HEK293 (cell line): ENCODE results near the gene XCL1.

ENCODE experiments used
- CTCF ChIA-PET: fragments of 350-600 bp; formaldehyde crosslinking; extraction: SDS; loops from one replicate; lab custom pipeline; 2021; ENCODE audit warnings: antibody characterized with exemption; lab: Yijun Ruan, JAX
- POLR2A ChIA-PET: fragments of 300-600 bp; formaldehyde crosslinking; extraction: SDS; loops from one replicate; lab custom pipeline; 2020; ENCODE audit warnings: antibody characterized with exemption, inconsistent platforms; lab: Yijun Ruan, JAX
- H3K27ac ChIP-seq: fragments of 200-500 bp; sonication (Bioruptor generic); 2 replicates; pipeline ENCODE4 v1.5.1; 2014; ENCODE audit warnings: low read depth, low read length, control low read depth, inconsistent platforms; ENCODE audit errors: extremely low read depth
- H3K36me3 ChIP-seq, 2 experiments: fragments of 200-500 bp in 1 of 2; sonication (Bioruptor generic) in 1 of 2; 1 replicate in 1 of 2; 2 replicates in 1 of 2; pipeline ENCODE4 v1.5.1; 2014 to 2017; ENCODE audit warnings: inconsistent platforms in 2 of 2, low read length in 2 of 2; ENCODE audit not compliant: control insufficient read depth in 2 of 2, insufficient read depth in 1 of 2
- H3K4me1 ChIP-seq: fragments of 200-500 bp; sonication (Bioruptor generic); 2 replicates; pipeline ENCODE4 v1.5.1; 2014; ENCODE audit warnings: mild to moderate bottlenecking, low read length, inconsistent platforms; ENCODE audit not compliant: control insufficient read depth, insufficient read depth
- H3K4me3 ChIP-seq: 2 replicates; pipeline ENCODE4 v1.5.1; 2011; ENCODE audit warnings: low read depth, mild to moderate bottlenecking, control low read depth, low read length, moderate library complexity
- H3K9me3 ChIP-seq: fragments of 200-500 bp; sonication (Bioruptor generic); 2 replicates; pipeline ENCODE4 v1.5.1; 2014; ENCODE audit warnings: low read depth, low read length, inconsistent platforms; ENCODE audit not compliant: control insufficient read depth, insufficient read depth
- GFI1B ChIP-seq: fragments of 450-650 bp; formaldehyde crosslinking; IDR thresholded peaks from 2 replicates; pipeline ENCODE4 v1.5.1; 2016; ENCODE audit warnings: missing biosample characterization, missing genetic modification characterization
- HOXC10 ChIP-seq: sonication (generic); formaldehyde crosslinking; IDR thresholded peaks from 2 replicates; pipeline ENCODE4 v1.8.1; 2023; ENCODE audit warnings: mild to moderate bottlenecking, missing genetic modification reagents
- IKZF3 ChIP-seq: fragments of 450-650 bp; IDR thresholded peaks from 2 replicates; pipeline ENCODE4 v1.5.0; 2018; ENCODE audit warnings: missing biosample characterization, mild to moderate bottlenecking, missing genetic modification characterization, moderate library complexity
- KLF7 ChIP-seq: fragments of 450-650 bp; formaldehyde crosslinking; IDR thresholded peaks from 2 replicates; pipeline ENCODE4 v1.5.1; 2016; ENCODE audit warnings: missing biosample characterization, missing genetic modification characterization, borderline replicate concordance
- OVOL3 ChIP-seq: fragments of 450-650 bp; formaldehyde crosslinking; IDR thresholded peaks from 2 replicates; pipeline ENCODE4 v1.5.1; 2016; ENCODE audit warnings: missing biosample characterization, missing genetic modification characterization
- PRDM6 ChIP-seq: fragments of 450-650 bp; formaldehyde crosslinking; IDR thresholded peaks from 2 replicates; pipeline ENCODE4 v1.5.1; 2017; ENCODE audit warnings: missing biosample characterization, missing genetic modification characterization
- TRIM28 ChIP-seq: IDR thresholded peaks from 2 replicates; pipeline ENCODE4 v1.6.1; 2011; ENCODE audit warnings: low read length, control low read depth, borderline replicate concordance
- ZBTB8A ChIP-seq: fragments of 450-650 bp; formaldehyde crosslinking; IDR thresholded peaks from 2 replicates; pipeline ENCODE4 v1.5.1; 2016; ENCODE audit warnings: missing biosample characterization, missing genetic modification characterization
- ZNF16 ChIP-seq: fragments of 450-650 bp; formaldehyde crosslinking; IDR thresholded peaks from 2 replicates; pipeline ENCODE4 v1.5.1; 2016; ENCODE audit warnings: low read depth, missing biosample characterization, missing genetic modification characterization
- ZNF280C ChIP-seq: fragments of 450-650 bp; formaldehyde crosslinking; IDR thresholded peaks from 2 replicates; pipeline ENCODE4 v1.5.1; 2016; ENCODE audit warnings: missing biosample characterization, missing genetic modification characterization
- ZNF324 ChIP-seq: fragments of 450-650 bp; formaldehyde crosslinking; IDR thresholded peaks from 2 replicates; pipeline ENCODE4 v1.5.1; 2016; ENCODE audit warnings: missing biosample characterization, missing genetic modification characterization
- ZNF391 ChIP-seq: fragments of 450-650 bp; formaldehyde crosslinking; IDR thresholded peaks from 2 replicates; pipeline ENCODE4 v1.5.1; 2016; ENCODE audit warnings: low read depth, missing biosample characterization, missing genetic modification characterization, borderline replicate concordance
- ZNF394 ChIP-seq: fragments of 450-650 bp; formaldehyde crosslinking; IDR thresholded peaks from 2 replicates; pipeline ENCODE4 v1.5.1; 2016; ENCODE audit warnings: missing biosample characterization, missing genetic modification characterization, mild to moderate bottlenecking, moderate library complexity, borderline replicate concordance
- ZNF398 ChIP-seq: fragments of 450-650 bp; formaldehyde crosslinking; IDR thresholded peaks from 2 replicates; pipeline ENCODE4 v1.5.1; 2017; ENCODE audit warnings: missing biosample characterization, missing genetic modification characterization
- ZNF423 ChIP-seq: fragments of 450-650 bp; formaldehyde crosslinking; IDR thresholded peaks from 2 replicates; pipeline ENCODE4 v1.5.1; 2016; ENCODE audit warnings: missing biosample characterization, missing genetic modification characterization
- ZNF426 ChIP-seq: fragments of 450-650 bp; formaldehyde crosslinking; IDR thresholded peaks from 2 replicates; pipeline ENCODE4 v1.5.1; 2017; ENCODE audit warnings: missing biosample characterization, missing genetic modification characterization, mild to moderate bottlenecking, inconsistent platforms, moderate library complexity
- ZNF48 ChIP-seq: fragments of 450-650 bp; formaldehyde crosslinking; IDR thresholded peaks from 2 replicates; pipeline ENCODE4 v1.5.1; 2016; ENCODE audit warnings: missing biosample characterization, missing genetic modification characterization
- ZNF548 ChIP-seq: fragments of 450-650 bp; formaldehyde crosslinking; IDR thresholded peaks from 2 replicates; pipeline ENCODE4 v1.5.1; 2016; ENCODE audit warnings: missing biosample characterization, missing genetic modification characterization
- ZNF571 ChIP-seq: fragments of 450-650 bp; formaldehyde crosslinking; IDR thresholded peaks from 2 replicates; pipeline ENCODE4 v1.5.0; 2017; ENCODE audit warnings: missing biosample characterization, missing genetic modification characterization
- ZNF596 ChIP-seq: fragments of 450-650 bp; IDR thresholded peaks from 2 replicates; pipeline ENCODE4 v1.5.0; 2018; ENCODE audit warnings: missing biosample characterization, mild to moderate bottlenecking, missing genetic modification characterization, moderate library complexity
- ZNF621 ChIP-seq: fragments of 450-650 bp; formaldehyde crosslinking; IDR thresholded peaks from 2 replicates; pipeline ENCODE4 v1.5.1; 2017; ENCODE audit warnings: missing biosample characterization, missing genetic modification characterization
- ZNF623 ChIP-seq: fragments of 450-650 bp; formaldehyde crosslinking; IDR thresholded peaks from 2 replicates; pipeline ENCODE4 v1.5.1; 2016; ENCODE audit warnings: missing biosample characterization, missing genetic modification characterization
- ZNF639 ChIP-seq: fragments of 450-650 bp; formaldehyde crosslinking; IDR thresholded peaks from 2 replicates; pipeline ENCODE4 v1.5.1; 2016; ENCODE audit warnings: missing biosample characterization, missing genetic modification characterization
- ZNF654 ChIP-seq: fragments of 450-650 bp; formaldehyde crosslinking; IDR thresholded peaks from 2 replicates; pipeline ENCODE4 v1.5.1; 2016; ENCODE audit warnings: low read depth, missing biosample characterization, missing genetic modification characterization
- ZNF670 ChIP-seq: fragments of 450-650 bp; formaldehyde crosslinking; IDR thresholded peaks from 2 replicates; pipeline ENCODE4 v1.5.1; 2016; ENCODE audit warnings: missing biosample characterization, missing genetic modification characterization, low read depth
- ZNF76 ChIP-seq: fragments of 450-650 bp; formaldehyde crosslinking; IDR thresholded peaks from 2 replicates; pipeline ENCODE4; 2016; ENCODE audit warnings: low read depth, missing biosample characterization, missing genetic modification characterization, borderline replicate concordance
- ZNF843 ChIP-seq: fragments of 450-650 bp; formaldehyde crosslinking; IDR thresholded peaks from 2 replicates; pipeline ENCODE4 v1.5.1; 2016; ENCODE audit warnings: missing biosample characterization, missing genetic modification characterization
- ZSCAN4 ChIP-seq: fragments of 450-650 bp; formaldehyde crosslinking; IDR thresholded peaks from 2 replicates; pipeline ENCODE4 v1.5.1; 2017; ENCODE audit warnings: missing biosample characterization, missing genetic modification characterization

Gene XCL1

GRCh38 chr1:168589167-168589566 is 12.8 kb downstream of the XCL1 start:
- H3K4me3 ChIP-seq: no peak overlapping the region
- H3K4me1 ChIP-seq: peaks cover 3% of the 10 kb centered on the region; the same call in 1 of the 2 replicates
- ChIA-PET CTCF (interaction anchor here (1.8 kb wide), 1 partner anchor 246 kb away, joined by 7 read pairs; no protein-coding TSS in a partner anchor), POLR2A (no interaction called here)
- H3K27ac ChIP-seq: no peak overlapping the region
- TF ChIP-seq ZSCAN4: no peak
- no peak for TF ChIP-seq ZNF571 (tag by site-specific recombination)
- TF ChIP-seq PRDM6 (tag by site-specific recombination): no peak
- TF ChIP-seq ZNF324: no peak
- TF ChIP-seq ZNF639 (tag by site-specific recombination): no peak
- no peak for TF ChIP-seq GFI1B
- no peak for TF ChIP-seq ZNF394
- no peak for TF ChIP-seq ZNF76 (tag by site-specific recombination)
- no peak for TF ChIP-seq ZNF16 (tag by site-specific recombination)
- TF ChIP-seq ZNF48 (tag by site-specific recombination): no peak
- TF ChIP-seq ZNF623 (tag by site-specific recombination): no peak
- TF ChIP-seq HOXC10: no peak
- no peak for TF ChIP-seq ZNF670 (tag by site-specific recombination)
- no peak for TF ChIP-seq IKZF3 (tag by site-specific recombination)
- TF ChIP-seq, all 188 proteins: peak for 0
- Histone ChIP-seq H3K36me3 (no peaks in the 10 kb centered on the region), H3K9me3 (no peaks in the 10 kb centered on the region)

GRCh38 chr1:168591066-168591465 is 14.7 kb downstream of the XCL1 start:
- CTCF ChIA-PET: interaction anchor here (0.6 to 1.8 kb wide), 3 partner anchors 12 to 759 kb away, joined by 3 to 7 read pairs (median 6); no protein-coding TSS in a partner anchor

More at GRCh38 chr1:168591066-168591465, 14.7 kb downstream of the XCL1 start:
- no peaks in the 10 kb centered on the region for H3K9me3 ChIP-seq
- no peaks in the 10 kb centered on the region for H3K36me3 ChIP-seq
- TF ChIP-seq ZNF843 (tag by site-specific recombination): no peak
- no peak for TF ChIP-seq ZNF398 (tag by site-specific recombination)
- TF ChIP-seq ZNF280C: no peak
- no peak for TF ChIP-seq ZNF621 (tag by site-specific recombination)
- no peak for TF ChIP-seq ZNF548 (tag by site-specific recombination)
- no peak for TF ChIP-seq KLF7 (tag by site-specific recombination)
- TF ChIP-seq OVOL3 (tag by site-specific recombination): no peak
- no peak for TF ChIP-seq ZNF596 (tag by site-specific recombination)
- no peak for TF ChIP-seq ZNF426 (tag by site-specific recombination)
- no peak for TF ChIP-seq ZNF423 (tag by site-specific recombination)
- no peak for TF ChIP-seq ZNF391
- no peak for TF ChIP-seq ZNF654
- TF ChIP-seq ZNF394: no peak
- no peak for TF ChIP-seq TRIM28
- no peak for TF ChIP-seq ZBTB8A (tag by site-specific recombination)
- no peak overlapping the region for H3K27ac ChIP-seq
- POLR2A ChIA-PET: no interaction called here
- H3K4me1 ChIP-seq: no peaks in the 10 kb centered on the region
- no peak overlapping the region for H3K4me3 ChIP-seq
